H1 (cell line): ENCODE measurements around the gene PRDM2. TPM values are rescaled to one million over a fixed set of nuclear protein-coding genes. Genes with fewer than 3 reads are reported as not detected.

Source experiments
- CHD1 ChIP-seq: IDR thresholded peaks from 2 replicates; pipeline ENCODE4 v1.6.1; 2012; ENCODE audit warnings: low read depth, low read length, improper control_type of control experiment
- polyA plus RNA-seq, 7 experiments: library from polyadenylated mRNA; depleted of rRNA in 3 of 7; stranded (reverse) in 5 of 7; unstranded in 2 of 7; fragments of >200 nt in 5 of 7; fragments of 200-250 nt in 2 of 7; gene quantifications; 1 replicate in 5 of 7; 2 replicates in 1 of 7; 4 replicates in 1 of 7; pipeline versions ENCODE4 v1.2.1 to v1.2.3, GENCODE V29; 2011 to 2013; ENCODE audit warnings: missing spikeins in 2 of 7, mixed read lengths in 2 of 7
- total RNA-seq: library from RNA; stranded (reverse); fragmentation: NEBNext Ultra II Directional; extraction: Animal tissue kit (Norgen Biotek cat#: 25700); gene quantifications from 2 replicates; pipeline ENCODE4 v1.2.1, GENCODE V29; 2021

Gene PRDM2
- total and polyA plus RNA-seq, 2 of the 8 experiments (the other 6 are each of a cell fraction or from before 2014, with no cell fraction given) = 5.8 to 21.2 TPM

DNA sequence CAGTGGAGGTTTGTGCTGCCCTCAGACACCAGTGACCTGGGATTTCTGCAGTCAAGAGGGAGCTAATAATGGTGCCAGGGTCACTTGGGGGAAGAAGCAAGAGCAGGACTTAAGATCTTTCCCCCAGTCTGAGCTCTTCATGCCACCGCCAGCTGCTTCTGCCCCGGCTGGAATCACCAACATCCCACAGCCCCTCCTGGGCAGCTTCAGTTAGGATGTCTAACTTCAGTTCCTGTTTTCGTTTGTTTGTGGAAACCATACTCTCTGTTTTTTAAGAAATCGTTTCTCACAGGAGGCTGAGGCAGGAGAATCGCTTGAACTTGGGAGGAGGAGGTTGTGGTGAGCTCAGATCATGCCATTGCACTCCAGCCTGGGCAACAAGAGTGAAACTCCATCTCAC, 25.6 kb upstream of the PRDM2 start (continued):
- no peak for TF ChIP-seq CHD1
